UCSD-AML1 (cell line): ENCODE results near the gene PRKCH.
A peak's percentile ranks its signal among the peaks of the same experiment; 100 is the strongest.
"Not testable (repeated sequence)": the region's sequence is repeated elsewhere in the genome, so short reads cannot be mapped to it uniquely, and the experiment has no call there.

ENCODE experiments used
- DNase-seq: peaks from one replicate; lab custom pipeline; 2025; ENCODE audit not compliant: unreplicated experiment; lab: John Stamatoyannopoulos, UW

The PRKCH gene

GRCh38 chr14:61388173-61388975 is 67.0 kb downstream of the PRKCH start:
- peak; percentile 56 for DNase-seq

GRCh38 chr14:61388976-61389576 is 67.7 kb downstream of the PRKCH start:
- DNase-seq = no peak

GRCh38 chr14:61391119-61391518 is 69.7 kb downstream of the PRKCH start:
- DNase-seq = no peak

- DNase-seq = no peak
These were observed 70.9 kb downstream of the PRKCH start for GRCh38 chr14:61392297-61392696.

- no peak for DNase-seq
These were observed 73.2 kb downstream of the PRKCH start for GRCh38 chr14:61394542-61394941.

- no peak for DNase-seq
These were observed 73.8 kb downstream of the PRKCH start for GRCh38 chr14:61395115-61395725.

GRCh38 chr14:61396279-61396678 is 74.9 kb downstream of the PRKCH start:
- no peak for DNase-seq

GRCh38 chr14:61396694-61397093 is 75.3 kb downstream of the PRKCH start:
- no peak for DNase-seq

- no peak for DNase-seq
These were observed 76.2 kb downstream of the PRKCH start for GRCh38 chr14:61397615-61398014.

- no peak for DNase-seq
These were observed 76.8 kb downstream of the PRKCH start for GRCh38 chr14:61398221-61398620.

- DNase-seq = no peak
These were observed 78.0 kb downstream of the PRKCH start for GRCh38 chr14:61399365-61399764.

GRCh38 chr14:61401461-61401860 is 80.1 kb downstream of the PRKCH start:
- DNase-seq = no peak

GRCh38 chr14:61403411-61403810 is 82.0 kb downstream of the PRKCH start:
- DNase-seq = no peak

- DNase-seq = no peak
These were observed 83.3 kb downstream of the PRKCH start for GRCh38 chr14:61404637-61405036.

GRCh38 chr14:61406198-61406597 is 84.8 kb downstream of the PRKCH start:
- DNase-seq = no peak

GRCh38 chr14:61406675-61407074 is 85.3 kb downstream of the PRKCH start:
- no peak for DNase-seq

GRCh38 chr14:61408498-61408897 is 87.1 kb downstream of the PRKCH start:
- no peak for DNase-seq

- no peak for DNase-seq
These were observed 88.4 kb downstream of the PRKCH start for GRCh38 chr14:61409782-61410181.

- not testable (repeated sequence) for DNase-seq
These were observed 94.6 kb downstream of the PRKCH start for GRCh38 chr14:61415934-61416333.

GRCh38 chr14:61416591-61416990 is 95.2 kb downstream of the PRKCH start:
- peak; percentile 22 for DNase-seq

- no peak for DNase-seq
These were observed 95.8 kb downstream of the PRKCH start for GRCh38 chr14:61417141-61417540.

GRCh38 chr14:61417883-61418455 is 96.6 kb downstream of the PRKCH start:
- no peak for DNase-seq
